ENCODE data around the gene MAGEB5. TPM values are rescaled to one million over a fixed set of nuclear protein-coding genes. Genes with fewer than 3 reads are reported as not detected.

MAGEB5 gene
- total RNA-seq, 4 donors from 2014 or later = not detected

- Histone ChIP-seq H3K9me3 (no peaks in the 10 kb centered on the region), H3K27ac (no peak overlapping the region), H3K27me3 (no peaks in the 10 kb centered on the region), H3K36me3 (no peaks in the 10 kb centered on the region), H3K4me3 (no peak overlapping the region), H3K4me1 (no peaks in the 10 kb centered on the region)
- TF ChIP-seq CTCF (IDR thresholded peaks at IDR 0.05) (no peak), POLR2A (IDR thresholded peaks at IDR 0.05) (no peak)
- DNase-seq = no peak
Measured at GRCh38 chrX:26234177-26234576, 18.2 kb downstream of the MAGEB5 start.

- Histone ChIP-seq H3K9me3 (no peaks in the 10 kb centered on the region), H3K27me3 (no peaks in the 10 kb centered on the region), H3K27ac (no peak overlapping the region), H3K4me3 (no peak overlapping the region), H3K4me1 (no peaks in the 10 kb centered on the region), H3K36me3 (no peaks in the 10 kb centered on the region)
- no peak for TF ChIP-seq POLR2A (IDR thresholded peaks at IDR 0.05)
- no peak for TF ChIP-seq CTCF (IDR thresholded peaks at IDR 0.05)
- DNase-seq = no peak
Measured at GRCh38 chrX:26253526-26253925, 37.6 kb downstream of the MAGEB5 start.

- H3K27ac ChIP-seq = no peak overlapping the region
- H3K36me3 ChIP-seq = no peaks in the 10 kb centered on the region
- TF ChIP-seq POLR2A (IDR thresholded peaks at IDR 0.05) (no peak), CTCF (IDR thresholded peaks at IDR 0.05) (no peak)
- no peaks in the 10 kb centered on the region for H3K4me1 ChIP-seq
- no peaks in the 10 kb centered on the region for H3K9me3 ChIP-seq
- H3K4me3 ChIP-seq = no peak overlapping the region
- no peak for DNase-seq
- H3K27me3 ChIP-seq = no peaks in the 10 kb centered on the region
Measured at GRCh38 chrX:26254436-26254835, 38.5 kb downstream of the MAGEB5 start.

- Histone ChIP-seq H3K4me1 (no peaks in the 10 kb centered on the region), H3K4me3 (no peak overlapping the region), H3K27ac (no peak overlapping the region), H3K27me3 (no peaks in the 10 kb centered on the region), H3K9me3 (no peaks in the 10 kb centered on the region), H3K36me3 (no peaks in the 10 kb centered on the region)
- no peak for DNase-seq
- TF ChIP-seq POLR2A (IDR thresholded peaks at IDR 0.05) (no peak), CTCF (IDR thresholded peaks at IDR 0.05) (no peak)
Measured at GRCh38 chrX:26262121-26262523, 46.2 kb downstream of the MAGEB5 start.

Other genes with a start within 250 kb of the MAGEB5 start
- not detected for gene MAGEB18, start 77.8 kb upstream of the MAGEB5 start, total RNA-seq
- gene MAGEB6B, start 55.6 kb upstream of the MAGEB5 start, total RNA-seq = not detected
- not detected for gene MAGEB6, start 23.7 kb upstream of the MAGEB5 start, total RNA-seq

Measured in Peyer's patch (tissue), 4 donors.